NCI-H345 (cell line): Measurements from ENCODE around the gene IGFBP7.

ENCODE experiments used
- DNase-seq: peaks from one replicate; lab custom pipeline; 2025; lab: John Stamatoyannopoulos, UW

The IGFBP7 gene

DNA sequence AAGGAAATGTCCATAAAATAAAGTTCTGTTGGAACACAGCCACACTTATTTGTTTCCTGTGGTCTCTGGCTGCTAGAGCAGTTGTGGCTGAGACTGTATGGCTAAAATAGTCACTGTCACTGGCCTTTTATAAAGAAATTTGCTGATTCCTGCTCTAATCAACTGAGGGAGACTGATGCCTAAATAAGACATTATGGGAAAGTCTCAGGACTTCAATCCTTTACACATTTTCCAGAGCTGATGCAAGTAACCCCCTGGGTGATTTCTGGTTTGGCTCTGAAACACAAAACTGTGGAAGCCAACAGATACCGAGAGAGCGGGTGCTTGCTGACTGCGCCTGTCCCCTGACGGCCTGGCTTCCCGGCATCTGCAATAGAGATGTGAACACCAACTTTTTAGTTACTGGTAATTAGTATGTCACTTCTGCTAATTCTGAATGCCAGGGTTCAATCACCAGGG, 67.4 kb downstream of the IGFBP7 start:
- DNase-seq, result no peak

DNA sequence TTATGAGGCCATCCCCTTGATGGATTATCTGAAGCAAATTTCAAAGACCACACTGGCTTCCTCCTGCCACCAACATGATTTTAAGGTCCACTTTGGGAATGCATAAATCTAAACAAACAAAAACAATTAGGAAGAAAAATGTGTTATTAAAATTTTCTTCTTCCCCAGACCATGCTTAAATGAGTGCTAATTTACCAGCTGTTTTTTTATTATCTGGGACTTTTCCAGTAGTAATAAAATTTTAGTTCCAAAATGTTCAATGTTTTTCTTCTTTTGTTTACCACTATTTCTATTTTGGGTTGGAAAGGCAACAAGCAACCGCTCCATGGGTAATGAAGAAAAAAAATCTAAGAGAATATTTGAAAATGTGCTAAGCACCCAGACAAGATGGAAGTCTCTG, 69.2 kb downstream of the IGFBP7 start:
- DNase-seq, result no peak

DNA sequence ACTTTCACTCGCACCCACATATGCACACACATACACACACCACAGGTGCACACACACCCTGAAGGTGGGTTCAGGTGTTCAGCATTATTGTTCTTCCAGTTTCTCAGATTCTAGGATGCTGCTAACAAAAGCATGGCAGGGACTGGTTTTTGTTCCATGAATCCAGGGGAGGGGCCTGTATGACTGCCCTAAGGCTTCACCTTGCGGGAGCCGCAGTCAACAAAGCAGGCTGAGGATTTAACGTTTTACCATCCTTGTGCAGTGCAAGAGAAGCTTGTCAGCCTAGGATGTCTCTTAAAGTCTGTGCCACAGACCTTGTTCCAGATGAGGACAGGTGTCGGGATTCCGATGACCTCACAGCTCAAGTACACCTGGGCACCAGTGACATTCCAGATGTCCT, 69.7 kb downstream of the IGFBP7 start:
- no peak for DNase-seq

DNA sequence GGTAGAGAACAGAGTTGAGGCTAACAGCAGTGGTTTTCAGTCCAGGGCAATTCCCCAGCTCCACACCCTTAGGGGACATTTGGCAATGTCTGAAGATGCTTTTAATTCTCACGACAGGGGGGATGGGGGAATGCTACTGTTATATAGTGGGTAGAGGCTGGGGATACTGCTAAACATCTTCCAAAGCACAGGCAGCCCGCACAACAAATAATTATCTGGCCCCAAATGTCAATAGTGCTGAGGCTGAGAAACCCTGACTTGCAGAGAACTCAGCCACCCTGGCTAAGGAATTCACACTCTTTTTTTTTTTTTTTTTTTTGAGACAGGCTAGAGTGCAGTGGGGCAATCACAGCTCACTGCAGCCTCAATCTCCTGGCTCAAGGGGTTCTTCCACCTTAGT, 70.8 kb downstream of the IGFBP7 start:
- DNase-seq, result no peak

DNA sequence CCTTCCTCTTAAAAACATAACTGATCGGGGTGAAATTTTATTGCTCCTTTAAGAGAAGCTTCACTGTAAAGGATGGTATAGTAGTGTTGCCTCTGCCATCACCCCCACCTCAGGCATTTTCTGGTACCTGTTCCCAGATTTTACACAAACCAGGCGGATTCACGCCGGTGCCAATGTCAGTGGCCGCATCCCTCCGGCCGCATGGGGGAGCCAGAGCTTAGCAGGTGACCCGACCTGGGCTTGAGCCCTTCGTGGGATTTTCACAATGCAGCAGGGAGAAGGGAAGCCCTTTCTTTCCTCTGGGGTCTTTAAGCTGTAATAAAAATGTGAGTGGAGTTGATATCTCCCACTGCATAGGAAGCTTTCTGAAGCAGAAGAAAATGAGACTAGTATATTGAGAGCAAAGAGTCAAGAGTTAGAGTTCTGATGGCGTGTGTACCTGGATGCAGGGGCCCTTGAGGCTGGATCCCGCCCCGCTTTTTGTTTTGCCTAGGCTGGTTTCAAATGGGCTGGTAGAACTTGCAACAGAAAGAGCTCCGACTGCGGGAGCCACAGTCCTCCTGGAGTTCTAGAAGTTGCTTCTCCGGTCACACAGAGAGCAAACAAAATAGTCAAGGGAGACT, 72.1 kb downstream of the IGFBP7 start:
- DNase-seq, result peak; percentile 39

DNA sequence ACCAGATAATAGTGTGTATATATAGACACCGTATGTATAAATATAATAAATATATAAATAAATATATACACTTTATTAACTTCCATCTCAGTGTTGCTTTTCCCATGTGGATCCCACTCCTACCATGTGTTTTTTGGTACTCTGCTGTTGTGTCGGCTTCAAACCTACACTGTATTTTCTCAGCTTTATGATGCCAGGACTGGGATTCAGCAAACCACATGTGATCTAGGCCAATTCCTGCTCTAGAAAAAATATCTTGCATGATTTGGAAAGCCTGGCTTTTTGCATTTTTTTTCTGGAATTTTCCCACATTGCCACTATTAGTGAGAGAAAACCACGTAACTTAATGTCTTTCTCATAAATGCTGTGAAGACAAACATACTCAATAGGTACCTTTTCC, 75.7 kb downstream of the IGFBP7 start:
- DNase-seq, result no peak

DNA sequence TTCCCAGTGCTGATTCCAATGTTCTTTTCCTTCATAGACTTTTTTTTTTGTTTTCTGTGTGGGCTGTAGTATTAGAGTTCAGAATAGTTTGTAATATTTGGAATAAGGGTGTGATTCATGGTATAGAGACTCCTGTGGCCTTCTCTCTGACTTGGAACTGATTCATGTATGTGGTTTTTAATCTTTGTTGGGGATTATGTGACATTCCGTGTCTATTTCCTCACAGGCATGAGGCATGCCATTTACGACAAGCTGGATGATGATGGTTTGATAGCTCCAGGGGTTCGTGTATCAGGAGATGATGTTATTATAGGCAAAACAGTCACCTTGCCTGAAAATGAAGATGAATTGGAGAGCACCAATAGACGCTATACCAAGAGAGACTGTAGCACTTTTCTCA, 87.1 kb downstream of the IGFBP7 start:
- no peak for DNase-seq

DNA sequence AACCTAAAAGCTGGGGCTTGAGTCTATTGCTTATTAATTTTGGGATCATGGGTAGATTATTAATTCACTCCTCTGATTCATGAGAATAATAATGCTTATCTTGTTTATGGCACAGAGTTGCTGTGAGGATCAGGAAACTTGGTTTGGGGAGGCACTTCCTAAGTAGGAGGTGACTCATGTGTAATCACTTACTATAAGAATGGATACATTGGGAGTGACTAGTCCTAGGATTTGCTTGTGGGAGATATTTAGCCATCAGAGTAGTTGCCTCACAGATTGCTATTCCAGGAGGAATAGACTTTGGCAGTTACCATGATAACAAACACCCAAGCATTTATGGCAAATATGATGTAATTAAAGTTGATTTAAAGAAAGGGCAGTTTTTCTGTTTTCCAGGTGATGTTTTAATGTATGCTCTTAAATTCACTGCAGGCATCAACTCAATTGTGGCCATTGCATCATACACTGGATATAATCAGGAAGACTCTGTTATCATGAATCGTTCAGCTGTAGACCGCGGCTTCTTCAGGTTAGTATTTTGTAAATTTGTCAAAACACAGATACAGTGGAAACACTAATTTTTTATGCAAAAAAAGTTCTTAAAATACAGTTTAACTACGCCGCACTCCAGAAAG, 89.6 kb downstream of the IGFBP7 start:
- DNase-seq, result no peak

DNA sequence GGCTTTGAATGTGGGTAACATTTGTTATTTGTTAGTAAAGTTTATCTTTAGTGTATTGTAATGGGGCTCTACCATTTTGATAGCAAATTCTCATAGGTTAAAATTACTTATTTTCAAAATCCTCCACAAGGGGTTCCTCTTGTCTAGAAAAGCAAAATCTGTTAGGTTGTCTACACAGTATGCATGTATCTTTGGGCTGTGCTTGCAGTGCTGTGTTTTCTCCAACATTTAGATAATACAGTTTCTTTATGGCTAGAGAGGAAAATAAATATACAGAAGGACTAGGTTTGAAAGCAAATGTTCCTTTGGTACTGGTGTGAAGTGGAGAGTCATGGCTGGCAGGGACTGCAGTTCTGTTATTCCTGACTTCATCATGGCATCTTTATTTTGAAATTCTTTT, 91.2 kb downstream of the IGFBP7 start:
- no peak for DNase-seq

DNA sequence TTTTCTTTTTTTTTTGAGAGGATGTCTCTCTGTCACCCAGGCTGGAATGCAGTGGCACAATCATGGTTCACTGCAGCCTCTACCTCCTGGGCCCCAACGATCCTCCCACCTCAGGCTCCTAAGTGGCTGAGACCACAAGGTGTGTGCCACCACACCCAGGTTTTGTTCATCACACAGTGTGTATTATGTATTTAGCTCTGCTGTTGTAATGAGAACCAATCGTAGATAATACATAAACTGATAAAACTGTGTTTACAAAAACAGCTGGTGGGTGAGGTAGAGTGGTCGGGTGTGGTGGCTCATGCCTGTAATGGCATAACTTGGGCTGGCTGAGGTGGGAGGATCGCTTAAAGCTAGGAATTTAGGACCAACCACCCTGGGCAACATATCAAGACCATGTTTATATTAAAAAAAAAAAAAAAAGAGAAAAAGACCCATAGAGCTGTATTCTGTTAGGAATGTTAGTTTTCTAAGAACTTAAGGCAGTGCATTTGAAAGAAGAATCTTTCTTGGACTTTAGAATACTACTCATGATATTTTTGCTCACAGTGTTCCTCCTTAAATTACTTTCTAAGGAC, 96.6 kb downstream of the IGFBP7 start:
- DNase-seq, result no peak

DNA sequence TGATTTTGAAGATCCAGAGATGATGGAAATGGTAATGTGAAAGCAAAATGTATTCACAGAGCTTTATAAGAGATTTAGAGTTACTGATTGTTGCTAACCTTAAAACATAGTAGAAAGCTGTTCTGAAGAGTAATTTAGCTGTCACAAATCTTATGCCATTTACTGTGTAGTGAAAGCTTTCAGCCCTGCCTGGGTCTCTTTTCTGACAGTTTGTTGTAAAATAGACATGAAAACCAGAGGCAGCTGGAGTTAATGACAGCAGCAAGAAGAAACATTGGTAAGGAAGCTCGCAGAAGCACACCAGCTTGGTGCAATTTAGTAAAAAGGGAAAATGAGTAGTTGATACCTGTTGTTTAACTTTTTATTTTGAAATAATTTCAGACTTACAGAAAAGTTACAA, 110.4 kb downstream of the IGFBP7 start:
- DNase-seq, result no peak

DNA sequence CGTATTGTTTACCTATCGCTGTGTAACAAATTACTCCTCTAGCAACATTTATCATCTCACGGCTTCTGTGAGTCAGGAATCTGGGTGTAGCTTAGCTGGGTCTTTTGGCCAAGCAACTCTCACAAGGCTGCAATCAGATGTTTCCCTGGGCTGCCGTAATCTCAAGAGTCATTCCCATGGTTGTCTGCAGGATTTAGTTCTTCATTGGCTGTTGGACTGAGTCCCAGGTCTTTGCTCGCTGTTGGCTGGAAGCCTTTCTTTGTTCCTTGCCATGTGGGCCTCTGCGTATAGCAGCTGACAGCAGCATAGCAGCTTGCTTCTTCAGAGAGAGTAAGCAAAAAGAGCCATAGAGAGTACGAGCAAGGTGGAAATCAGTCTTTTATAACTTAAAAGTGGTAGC, 114.7 kb downstream of the IGFBP7 start:
- no peak for DNase-seq

DNA sequence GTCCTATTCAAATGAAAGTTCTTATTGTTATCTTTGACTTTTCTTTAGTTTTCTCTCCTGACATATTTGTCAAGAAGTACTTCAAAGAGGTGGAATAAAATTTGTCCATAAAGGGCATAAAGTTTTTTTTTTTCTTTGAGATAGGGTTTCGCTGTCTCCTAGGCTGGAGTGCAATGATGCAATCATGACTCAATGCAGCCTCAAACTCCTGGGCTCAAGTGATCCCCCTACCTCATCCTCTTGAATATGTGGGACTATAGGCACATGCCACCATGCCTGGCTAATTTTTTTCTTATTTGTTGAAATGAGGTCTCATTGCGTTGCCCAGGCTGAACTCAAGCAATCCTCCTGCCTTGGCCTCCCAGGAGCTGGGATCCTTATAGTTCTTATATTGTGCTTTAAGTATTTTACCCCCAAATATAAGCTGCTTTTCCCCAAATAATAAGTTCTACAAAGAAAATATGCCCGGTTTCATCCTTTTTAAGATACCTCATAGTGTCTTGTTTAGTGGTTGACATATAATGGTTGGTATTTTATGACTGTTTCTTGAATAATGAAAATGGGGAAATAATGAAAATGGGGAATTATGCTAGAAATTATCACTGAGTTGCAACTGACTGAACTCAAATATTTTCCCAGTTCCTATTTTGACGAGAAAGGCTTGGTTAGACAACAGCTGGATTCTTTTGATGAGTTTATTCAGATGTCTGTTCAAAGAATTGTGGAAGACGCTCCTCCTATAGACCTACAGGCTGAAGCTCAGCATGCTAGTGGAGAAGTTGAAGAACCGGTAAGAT, 119.9 kb downstream of the IGFBP7 start:
- DNase-seq, result no peak

DNA sequence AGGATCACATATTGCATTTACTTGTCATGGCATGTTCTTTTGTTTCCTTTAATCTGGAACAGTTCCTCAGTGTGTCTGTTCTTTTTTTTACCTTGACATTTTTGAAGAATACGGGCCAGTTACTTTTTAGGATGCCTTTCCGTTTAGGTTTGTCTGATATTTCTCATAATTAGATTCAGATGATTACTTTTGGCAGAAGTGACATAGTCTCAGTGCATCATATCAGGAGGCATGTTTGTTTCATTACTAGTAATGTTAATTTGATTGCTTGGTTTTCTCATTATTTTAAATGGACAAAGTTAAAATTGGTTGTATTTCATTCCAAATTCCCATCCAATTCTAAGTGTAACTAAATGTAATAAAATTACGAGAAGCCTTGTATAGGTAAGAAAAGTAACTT, 123.2 kb downstream of the IGFBP7 start:
- DNase-seq, result no peak

DNA sequence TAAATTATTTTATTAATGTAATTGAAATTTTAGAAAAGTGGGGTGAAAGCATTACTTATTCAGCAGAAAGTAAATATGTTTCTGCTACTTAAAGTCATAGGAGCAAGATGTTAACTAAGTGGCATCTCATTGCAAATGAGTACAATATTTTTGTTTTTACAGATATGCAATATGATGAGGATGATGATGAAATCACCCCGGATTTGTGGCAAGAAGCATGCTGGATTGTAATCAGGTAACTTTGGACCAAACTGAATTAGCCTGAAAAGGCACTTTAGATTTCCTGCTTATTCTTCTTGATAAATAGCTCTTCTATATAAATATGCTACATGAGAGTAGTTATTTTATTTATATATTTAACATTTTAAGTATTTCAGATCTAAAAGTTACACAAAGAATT, 124.0 kb downstream of the IGFBP7 start:
- DNase-seq, result no peak

DNA sequence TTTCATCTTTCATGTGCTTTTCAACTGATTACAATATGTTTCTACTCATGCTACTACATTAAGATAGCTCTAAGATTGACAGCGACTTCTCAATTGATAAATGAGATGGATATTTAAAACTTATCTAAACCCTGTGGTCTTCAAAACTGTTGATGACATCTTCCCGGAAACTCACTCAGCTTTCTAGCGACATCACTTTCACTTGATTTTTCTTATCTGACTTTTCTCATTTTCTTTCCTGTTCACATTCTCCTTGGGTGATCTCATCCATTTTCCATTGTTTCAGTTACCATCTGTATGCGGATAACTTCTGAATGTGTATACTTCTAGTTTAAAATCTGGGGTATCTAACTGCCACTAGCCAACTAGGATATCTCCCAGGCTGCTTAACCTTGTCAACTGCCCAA, 128.4 kb downstream of the IGFBP7 start:
- no peak for DNase-seq
